ENCODE measurements around the gene PXDN.

PXDN gene

GRCh38 chr2:1584051-1584531, 160.2 kb downstream of the PXDN start:
- no peak for DNase-seq (ENCODE audit: low read depth in 2 of 2)

- no peak for DNase-seq (ENCODE audit: low read depth in 2 of 2)
Measured at GRCh38 chr2:1582891-1583341, 161.4 kb downstream of the PXDN start.

GRCh38 chr2:1581965-1582625, 162.2 kb downstream of the PXDN start:
- no peak for DNase-seq (ENCODE audit: low read depth in 2 of 2)
